ENCODE data around the gene ASB13.
A peak's percentile ranks its signal among the peaks of the same experiment; 100 is the strongest.

The ASB13 gene

GRCh38 chr10:5648494-5649457, 17.6 kb downstream of the ASB13 start:
- no peak for DNase-seq (ENCODE audit: low read depth, low spot score)

- no peak for DNase-seq (ENCODE audit: low read depth, low spot score)
These were observed 18.7 kb downstream of the ASB13 start for GRCh38 chr10:5647507-5648240.

GRCh38 chr10:5645944-5646617, 20.3 kb downstream of the ASB13 start:
- no peak for DNase-seq (ENCODE audit: low read depth, low spot score)

- no peak for DNase-seq (ENCODE audit: low read depth, low spot score)
These were observed 21.0 kb downstream of the ASB13 start for GRCh38 chr10:5645375-5645774.

GRCh38 chr10:5644930-5645329, 21.5 kb downstream of the ASB13 start:
- no peak for DNase-seq (ENCODE audit: low read depth, low spot score)

- DNase-seq (ENCODE audit: low read depth, low spot score): no peak
These were observed 22.9 kb downstream of the ASB13 start for GRCh38 chr10:5643346-5644067.

GRCh38 chr10:5641501-5641900, 24.9 kb downstream of the ASB13 start:
- DNase-seq (ENCODE audit: low read depth, low spot score): no peak

- DNase-seq (ENCODE audit: low read depth, low spot score): no peak
These were observed 25.9 kb downstream of the ASB13 start for GRCh38 chr10:5640501-5640900.

GRCh38 chr10:5640036-5640435, 26.4 kb downstream of the ASB13 start:
- no peak for DNase-seq (ENCODE audit: low read depth, low spot score)

GRCh38 chr10:5639066-5639465, 27.3 kb downstream of the ASB13 start:
- no peak for DNase-seq (ENCODE audit: low read depth, low spot score)

- no peak for DNase-seq (ENCODE audit: low read depth, low spot score)
These were observed 27.9 kb downstream of the ASB13 start for GRCh38 chr10:5638494-5638893.

GRCh38 chr10:5634918-5635317, 31.5 kb downstream of the ASB13 start:
- no peak for DNase-seq (ENCODE audit: low read depth, low spot score)

- DNase-seq (ENCODE audit: low read depth, low spot score): no peak
These were observed 33.1 kb downstream of the ASB13 start for GRCh38 chr10:5633166-5633749.

- no peak for DNase-seq (ENCODE audit: low read depth, low spot score)
These were observed 33.9 kb downstream of the ASB13 start for GRCh38 chr10:5632446-5632845.

GRCh38 chr10:5631936-5632335, 34.5 kb downstream of the ASB13 start:
- DNase-seq (ENCODE audit: low read depth, low spot score): no peak

GRCh38 chr10:5630112-5630436, 36.3 kb downstream of the ASB13 start:
- no peak for DNase-seq (ENCODE audit: low read depth, low spot score)

GRCh38 chr10:5629303-5630111, 36.9 kb downstream of the ASB13 start:
- peak; percentile 73 for DNase-seq (ENCODE audit: low read depth, low spot score)

GRCh38 chr10:5628451-5629302, 37.7 kb downstream of the ASB13 start:
- no peak for DNase-seq (ENCODE audit: low read depth, low spot score)

- no peak for DNase-seq (ENCODE audit: low read depth, low spot score)
These were observed 38.8 kb downstream of the ASB13 start for GRCh38 chr10:5627486-5628044.
